Dermis microvascular lymphatic vessel endothelial cell (primary cell): ENCODE data around the gene INPP4A. TPM values are rescaled to one million over a fixed set of nuclear protein-coding genes. Genes with fewer than 3 reads are reported as not detected.

Experiments used
- DNase-seq, 2 donors: peaks; one replicate each; pipeline versions ENCODE4 v3.0.0 to v3.0.0-alpha.2; 2010; ENCODE audit warnings: low read depth in 2 of 2
- total RNA-seq: library from RNA; depleted of rRNA; stranded (reverse); fragments of >200 nt; gene quantifications from 2 replicates; pipeline ENCODE4 v1.2.1, GENCODE V29; 2014

INPP4A gene
- total RNA-seq, 1 donor from 2014 or later: 21.8 TPM

- DNase-seq: no peak
Measured at GRCh38 chr2:98489971-98490962, 45.6 kb downstream of the INPP4A start.

- no peak for DNase-seq
Measured at GRCh38 chr2:98492441-98492840, 47.8 kb downstream of the INPP4A start.

GRCh38 chr2:98494699-98495098, 50.0 kb downstream of the INPP4A start:
- no peak for DNase-seq

- DNase-seq: no peak
Measured at GRCh38 chr2:98496750-98497493, 52.3 kb downstream of the INPP4A start.

GRCh38 chr2:98498703-98499440, 54.2 kb downstream of the INPP4A start:
- DNase-seq: peak; percentile 22 to 89

GRCh38 chr2:98500561-98500960, 55.9 kb downstream of the INPP4A start:
- no peak for DNase-seq

- no peak for DNase-seq
Measured at GRCh38 chr2:98501223-98501622, 56.6 kb downstream of the INPP4A start.

GRCh38 chr2:98501876-98502275, 57.2 kb downstream of the INPP4A start:
- DNase-seq: no peak

GRCh38 chr2:98502556-98503335, 58.1 kb downstream of the INPP4A start:
- DNase-seq: peak in 1 of 2 donors; percentile 60

- DNase-seq: no peak
Measured at GRCh38 chr2:98503481-98504105, 58.9 kb downstream of the INPP4A start.

- DNase-seq: peak in 1 of 2 donors; percentile 35
Measured at GRCh38 chr2:98504381-98505109, 59.9 kb downstream of the INPP4A start.

GRCh38 chr2:98505311-98505808, 60.7 kb downstream of the INPP4A start:
- DNase-seq: peak in 1 of 2 donors; percentile 31

- no peak for DNase-seq
Measured at GRCh38 chr2:98505971-98506664, 61.5 kb downstream of the INPP4A start.

GRCh38 chr2:98506881-98507280, 62.2 kb downstream of the INPP4A start:
- no peak for DNase-seq

- no peak for DNase-seq
Measured at GRCh38 chr2:98507461-98507860, 62.8 kb downstream of the INPP4A start.

- no peak for DNase-seq
Measured at GRCh38 chr2:98507891-98508708, 63.4 kb downstream of the INPP4A start.

- no peak for DNase-seq
Measured at GRCh38 chr2:98508709-98509066, 64.0 kb downstream of the INPP4A start.
